Dedifferentiated amniotic fluid mesenchymal stem cell (primary cell): Measurements from ENCODE around the gene CTNNA3.
"Not testable (repeated sequence)": the region's sequence is repeated elsewhere in the genome, so short reads cannot be mapped to it uniquely, and the experiment has no call there.

Experiments
- DNase-seq: peaks from one replicate; pipeline ENCODE4 v3.0.0-alpha.2; 2016; ENCODE audit errors: extremely low spot score

Gene CTNNA3

DNA sequence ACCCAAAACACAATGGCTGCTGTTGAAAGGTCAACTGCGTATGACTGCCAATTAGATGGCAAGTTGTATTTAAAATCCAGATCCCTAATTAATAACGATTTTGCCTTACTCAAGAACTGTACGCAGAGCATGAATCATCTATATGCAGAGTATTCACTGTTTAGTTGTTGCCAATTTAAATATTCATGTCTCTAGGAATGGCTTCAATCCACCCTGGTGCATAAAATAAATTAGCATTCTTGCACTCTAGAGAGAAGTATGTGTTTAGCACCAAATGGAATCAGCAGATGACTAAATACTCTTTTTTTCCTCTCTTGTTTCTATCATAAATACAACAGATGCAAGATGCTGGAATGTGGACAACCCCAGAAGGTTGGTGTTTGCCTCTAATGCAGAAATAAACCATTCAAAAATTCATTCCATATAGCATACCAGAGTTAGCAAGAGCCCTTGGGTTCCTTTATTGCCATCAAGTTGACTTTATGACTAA, 449.9 kb downstream of the CTNNA3 start:
- no peak for DNase-seq

DNA sequence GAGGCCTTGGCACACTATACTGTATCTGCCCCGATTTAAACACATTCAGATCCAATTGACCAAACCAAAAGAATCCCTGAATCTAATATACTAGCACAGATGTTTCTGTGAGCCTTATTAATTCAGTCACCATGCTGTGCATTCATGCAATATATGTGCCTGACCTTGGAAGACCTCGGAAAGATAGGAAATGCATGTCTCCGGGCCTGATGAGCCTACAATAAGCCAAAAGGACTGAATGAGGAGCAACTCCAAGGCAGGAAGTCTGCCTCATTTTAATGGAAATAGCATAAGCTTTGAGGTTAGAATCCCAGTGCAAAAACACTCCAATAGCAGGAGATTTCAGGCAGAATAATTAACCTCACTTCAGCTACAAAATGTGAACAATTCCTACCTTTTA, 453.5 kb downstream of the CTNNA3 start:
- DNase-seq, result no peak

DNA sequence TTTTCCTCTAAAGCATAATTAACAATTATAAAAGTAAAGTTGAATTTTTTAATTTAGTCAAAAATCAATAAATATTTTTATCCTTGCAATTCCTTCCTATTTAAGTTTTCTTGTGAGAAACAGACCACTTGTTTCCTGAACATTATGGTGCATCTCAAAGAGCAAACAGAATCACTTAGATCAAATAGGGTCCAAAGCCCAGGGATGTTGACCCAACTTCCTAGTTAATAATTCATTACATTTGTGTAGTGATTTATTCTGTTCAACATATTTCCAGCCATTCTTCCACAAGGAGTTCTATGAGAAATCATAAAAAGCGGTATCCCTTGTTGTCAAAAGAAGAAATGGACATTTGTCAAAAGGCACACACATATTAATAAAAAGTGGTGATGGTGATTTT, 454.5 kb downstream of the CTNNA3 start:
- no peak for DNase-seq

DNA sequence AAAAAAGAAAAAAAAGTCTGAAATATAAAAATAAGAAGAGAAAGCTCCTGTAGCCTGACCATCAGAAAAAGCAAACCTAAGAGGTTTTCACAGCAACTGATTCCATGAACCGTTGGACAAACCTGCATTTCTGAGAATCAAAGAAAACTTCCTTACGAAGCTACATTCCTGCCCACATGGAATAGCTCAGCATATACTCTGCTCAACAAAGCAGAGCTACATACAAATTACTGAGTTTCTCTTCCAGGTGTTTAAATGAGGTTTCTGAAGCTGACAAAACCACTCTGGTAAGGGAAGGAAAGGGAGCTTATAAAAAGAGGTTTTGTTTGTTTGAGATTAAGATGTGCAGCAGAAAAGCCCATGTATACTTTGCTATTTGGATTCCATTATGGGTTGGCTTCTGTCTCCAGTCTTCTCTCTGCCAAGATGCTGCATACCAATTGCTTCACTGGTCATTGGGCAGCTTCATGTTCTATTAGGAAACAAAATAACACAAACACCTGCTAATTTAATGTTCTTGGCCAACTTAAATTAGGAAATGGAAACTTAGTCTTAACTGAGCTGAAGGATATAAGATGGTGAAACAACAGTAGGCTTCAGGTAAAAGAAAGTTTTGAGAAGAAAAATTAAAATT, 456.0 kb downstream of the CTNNA3 start:
- DNase-seq, result no peak

DNA sequence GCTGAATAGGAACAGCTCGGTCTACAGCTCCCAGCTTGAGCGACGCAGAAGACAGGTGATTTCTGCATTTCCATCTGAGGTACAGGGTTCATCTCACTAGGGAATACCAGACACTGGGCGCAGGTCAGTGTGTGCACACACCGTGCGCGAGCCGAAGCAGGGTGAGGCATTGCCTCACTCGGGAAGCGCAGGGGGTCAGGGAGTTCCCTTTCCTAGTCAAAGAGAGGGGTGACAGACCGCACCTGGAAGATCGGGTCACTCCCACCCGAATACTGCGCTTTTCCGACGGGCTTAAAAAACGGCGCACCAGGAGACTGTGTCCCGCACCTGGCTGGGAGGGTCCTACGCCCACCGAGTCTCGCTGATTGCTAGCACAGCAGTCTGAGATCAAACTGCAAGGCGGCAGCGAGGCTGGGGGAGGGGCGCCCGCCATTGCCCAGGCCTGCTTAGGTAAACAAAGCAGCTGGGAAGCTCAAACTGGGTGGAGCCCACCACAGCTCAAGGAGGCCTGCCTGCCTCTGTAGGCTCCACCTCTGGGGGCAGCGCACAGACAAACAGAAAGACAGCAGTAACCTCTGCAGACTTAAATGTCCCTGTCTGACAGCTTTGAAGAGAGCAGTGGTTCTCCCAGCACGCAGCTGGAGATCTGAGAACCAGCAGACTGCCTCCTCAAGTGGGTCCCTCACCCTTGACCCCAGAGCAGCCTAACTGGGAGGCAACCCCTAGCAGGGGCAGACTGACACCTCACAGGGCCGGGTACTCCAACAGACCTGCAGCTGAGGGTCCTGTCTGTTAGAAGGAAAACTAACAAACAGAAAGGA, 465.1 kb downstream of the CTNNA3 start:
- DNase-seq, result not testable (repeated sequence)

DNA sequence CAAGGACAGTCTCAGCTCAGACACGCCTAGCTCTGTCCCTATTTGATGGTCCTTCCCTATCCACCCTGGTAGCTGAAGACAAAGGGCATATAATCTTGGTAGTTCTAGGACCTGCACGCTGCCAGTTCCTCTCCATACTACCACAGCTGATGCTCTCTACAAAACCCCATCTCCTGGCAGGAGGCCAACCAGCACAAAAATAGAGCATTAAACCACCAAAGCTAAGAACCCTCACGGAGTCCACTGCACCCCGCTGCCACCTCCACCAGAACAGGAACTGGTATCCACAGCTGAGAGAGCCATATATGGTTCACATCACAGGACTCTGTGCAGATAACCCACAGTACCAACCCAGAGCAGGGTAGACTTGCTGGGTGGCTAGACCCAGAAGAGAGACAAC, 470.8 kb downstream of the CTNNA3 start:
- no peak for DNase-seq

DNA sequence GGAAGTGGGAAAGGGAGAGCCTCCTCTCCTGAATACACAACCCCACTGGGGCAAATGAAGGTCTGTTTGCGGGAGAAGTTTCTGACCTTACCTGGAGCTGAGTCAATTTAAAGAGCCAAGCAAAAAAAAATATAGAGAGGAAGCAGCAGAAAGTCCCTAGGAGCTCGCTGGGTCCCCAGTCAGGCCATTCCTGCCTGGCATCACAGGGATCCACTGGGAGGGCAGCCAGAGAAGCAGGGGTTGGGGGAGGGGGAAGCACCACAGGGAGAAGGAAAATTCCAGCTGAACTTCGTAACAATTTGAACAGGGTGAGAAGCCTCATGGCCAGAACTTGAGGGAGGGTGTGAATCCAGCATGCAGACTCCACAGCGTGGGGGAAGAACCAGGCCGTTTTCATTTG, 471.4 kb downstream of the CTNNA3 start:
- DNase-seq, result no peak

DNA sequence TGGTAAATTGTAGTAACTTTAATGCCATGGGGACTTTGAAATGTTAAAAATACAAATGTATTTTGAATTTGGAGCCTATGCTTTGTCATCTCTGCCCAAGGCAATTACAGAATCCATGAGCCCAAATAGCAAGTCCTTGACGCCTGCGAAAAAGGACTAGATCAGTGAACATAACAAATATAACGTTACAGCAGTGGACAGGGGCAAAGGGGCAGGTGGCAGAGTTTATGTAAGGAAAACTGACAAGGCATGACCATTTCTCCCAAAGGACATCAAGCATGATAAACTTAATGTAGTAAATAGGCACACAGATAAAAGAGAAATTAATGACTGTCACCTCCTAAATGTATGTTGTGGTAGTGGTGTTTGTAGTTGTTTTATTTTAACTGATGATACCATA, 473.1 kb downstream of the CTNNA3 start:
- no peak for DNase-seq

DNA sequence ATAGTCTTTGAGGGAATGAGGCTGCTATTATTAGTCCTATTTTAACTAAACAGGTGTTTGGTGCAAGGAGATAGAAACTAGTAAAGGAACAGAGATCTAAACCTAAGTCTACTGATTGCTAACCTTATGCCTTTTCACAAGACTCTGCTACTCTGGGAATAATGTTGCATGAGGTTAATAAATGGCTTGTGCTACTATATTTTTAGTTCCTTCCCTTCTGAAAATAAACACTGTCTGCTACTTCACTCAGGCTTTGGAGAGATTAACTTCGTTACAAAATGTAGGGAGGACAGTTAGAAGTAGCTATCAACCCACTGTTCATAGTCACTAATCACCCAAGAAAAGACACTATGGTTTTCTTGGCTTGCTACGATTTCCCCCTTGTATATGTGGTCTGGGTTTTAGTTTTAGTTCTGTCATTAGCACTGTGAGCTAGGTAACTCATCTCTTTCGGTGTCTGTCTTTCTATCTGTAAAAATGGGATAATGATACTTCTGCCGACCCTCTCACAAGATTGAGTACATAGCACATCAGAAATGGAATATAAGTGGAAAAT, 474.0 kb downstream of the CTNNA3 start:
- DNase-seq, result no peak

DNA sequence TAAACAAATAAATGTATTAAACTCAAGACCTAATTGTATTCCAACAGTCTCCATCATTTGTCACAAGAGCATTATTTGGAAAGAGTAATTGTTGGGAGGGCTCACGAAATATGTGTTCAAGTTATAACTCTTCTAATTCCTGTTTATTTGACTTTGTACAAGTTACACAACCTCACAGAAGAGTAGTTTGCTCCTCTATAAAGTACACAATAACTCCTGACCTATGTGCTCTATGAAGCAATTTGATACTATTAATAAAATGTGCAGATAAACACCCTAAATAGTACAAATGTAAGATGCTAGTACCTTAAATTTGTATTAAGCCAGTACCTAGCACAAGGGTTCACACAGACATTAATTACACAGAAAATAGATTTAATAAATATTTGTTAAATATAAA, 484.3 kb downstream of the CTNNA3 start:
- no peak for DNase-seq

DNA sequence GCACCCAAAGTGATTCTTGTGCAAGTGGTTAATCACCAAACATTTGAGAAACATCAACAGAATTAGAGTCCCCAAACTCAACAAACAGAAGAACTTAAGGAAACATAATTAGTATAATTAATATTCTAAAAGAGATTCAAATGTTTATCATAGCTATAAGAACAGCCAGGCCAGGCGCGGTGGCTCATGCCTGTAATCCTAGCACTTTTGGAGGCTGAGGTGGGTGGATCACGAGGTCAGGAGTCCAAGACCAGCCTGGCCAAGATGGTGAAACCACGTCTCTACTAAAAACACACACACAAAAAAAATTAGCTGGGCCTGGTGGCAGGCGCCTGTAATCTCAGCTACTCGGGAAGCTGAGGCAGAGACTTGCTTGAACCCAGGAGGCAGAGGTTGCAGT, 488.1 kb downstream of the CTNNA3 start:
- DNase-seq, result not testable (repeated sequence)

DNA sequence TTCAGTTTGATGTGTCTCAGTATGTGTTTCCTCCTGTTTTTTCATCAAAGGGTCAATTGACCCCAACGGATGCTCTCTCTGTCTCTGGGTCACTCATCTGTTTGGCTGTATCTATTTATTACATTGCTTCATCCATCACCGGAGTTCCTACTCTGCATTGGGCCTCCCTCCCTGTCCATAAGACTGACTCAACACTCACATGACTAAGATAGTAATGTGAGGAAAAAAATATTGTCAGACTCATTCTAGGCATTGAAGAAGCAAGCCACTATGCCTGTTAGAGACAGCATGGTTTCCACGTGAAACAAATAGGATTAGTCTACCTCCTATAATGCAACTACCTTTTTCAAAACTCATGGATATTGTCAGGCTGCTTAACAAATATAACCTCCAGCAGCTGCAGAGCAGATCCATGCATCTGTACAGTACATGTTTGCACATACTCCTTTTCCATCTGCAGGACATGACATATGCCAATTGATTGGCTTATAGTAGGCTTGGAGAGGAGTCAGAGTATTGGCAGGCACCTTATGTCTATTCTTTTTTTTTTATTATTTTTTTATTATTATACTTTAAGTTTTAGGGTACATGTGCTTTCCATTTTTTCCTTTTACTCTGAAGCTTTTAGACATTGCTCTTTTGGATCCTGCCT, 495.0 kb downstream of the CTNNA3 start:
- no peak for DNase-seq

DNA sequence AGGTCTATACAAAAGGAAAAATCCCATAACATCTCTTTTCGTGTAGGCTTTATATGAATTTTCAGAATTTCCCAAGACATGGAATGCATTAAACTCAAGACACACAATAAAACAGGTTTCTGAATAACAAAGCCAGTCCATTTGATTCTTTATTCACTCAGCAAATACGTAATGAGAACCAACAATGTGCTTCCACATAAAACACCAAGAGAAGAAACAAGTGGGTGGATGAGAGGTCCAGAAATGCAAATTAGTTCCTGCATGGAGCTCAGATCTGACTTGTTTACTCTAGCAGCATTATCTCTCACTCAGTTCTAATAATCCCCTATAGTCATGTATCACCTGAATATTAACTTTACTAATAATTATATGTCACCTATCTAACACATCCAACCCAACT, 520.6 kb downstream of the CTNNA3 start:
- DNase-seq, result no peak

DNA sequence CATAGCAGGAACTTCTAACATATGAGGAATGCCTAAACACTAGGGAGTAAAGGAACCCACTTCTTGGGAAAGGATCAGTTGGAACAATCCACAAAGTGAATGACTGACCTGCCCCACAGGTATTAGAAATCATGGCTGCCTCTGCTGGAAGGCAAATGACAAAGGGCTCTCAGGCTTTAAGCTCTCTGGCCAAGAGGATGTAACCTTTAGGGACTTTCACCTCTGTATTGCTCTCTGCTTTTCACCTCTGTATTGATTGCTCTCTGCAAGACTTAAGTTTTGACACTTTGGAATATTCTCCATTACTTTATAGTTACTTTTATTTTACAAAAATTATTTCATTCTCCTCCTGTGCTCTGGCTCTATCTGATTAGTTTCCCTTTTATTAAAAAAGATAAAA, 522.2 kb downstream of the CTNNA3 start:
- DNase-seq, result no peak

DNA sequence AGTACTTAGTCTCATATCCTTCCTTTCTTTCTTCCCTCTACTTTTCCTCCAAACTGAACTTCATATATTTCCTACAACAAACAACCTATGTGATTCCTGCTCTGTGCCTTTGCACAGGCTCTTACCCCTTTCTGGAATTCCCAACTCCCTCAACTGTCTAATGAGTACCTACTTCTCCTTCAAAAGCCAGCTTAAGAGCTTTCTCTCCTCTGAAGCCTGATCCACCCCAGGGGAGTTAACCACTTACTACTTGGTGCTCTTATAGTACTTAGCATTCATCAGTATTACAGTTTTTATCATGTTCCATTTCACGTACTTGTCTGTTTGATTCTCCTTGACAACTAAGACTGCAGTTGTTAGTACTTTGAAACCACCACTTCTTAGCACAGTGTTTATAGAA, 524.0 kb downstream of the CTNNA3 start:
- no peak for DNase-seq

DNA sequence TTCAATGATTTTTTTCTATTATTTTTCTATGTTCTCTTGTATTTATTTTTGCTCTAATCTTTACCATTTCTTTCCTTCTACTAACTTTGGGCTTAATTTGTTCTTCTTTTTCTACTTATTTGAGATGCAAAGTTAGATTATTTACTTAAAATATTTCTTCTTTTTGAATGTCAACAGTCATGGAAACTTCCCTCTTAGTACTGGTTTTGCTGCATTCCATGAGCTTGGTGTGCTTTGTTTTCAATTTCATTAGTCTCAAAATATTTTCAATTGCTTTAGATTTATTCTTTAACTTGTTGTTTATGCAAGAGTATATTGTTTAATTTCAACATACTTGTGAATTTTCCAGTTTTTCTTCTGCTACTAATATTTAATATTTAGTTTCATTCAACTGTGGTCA, 539.8 kb downstream of the CTNNA3 start:
- no peak for DNase-seq

DNA sequence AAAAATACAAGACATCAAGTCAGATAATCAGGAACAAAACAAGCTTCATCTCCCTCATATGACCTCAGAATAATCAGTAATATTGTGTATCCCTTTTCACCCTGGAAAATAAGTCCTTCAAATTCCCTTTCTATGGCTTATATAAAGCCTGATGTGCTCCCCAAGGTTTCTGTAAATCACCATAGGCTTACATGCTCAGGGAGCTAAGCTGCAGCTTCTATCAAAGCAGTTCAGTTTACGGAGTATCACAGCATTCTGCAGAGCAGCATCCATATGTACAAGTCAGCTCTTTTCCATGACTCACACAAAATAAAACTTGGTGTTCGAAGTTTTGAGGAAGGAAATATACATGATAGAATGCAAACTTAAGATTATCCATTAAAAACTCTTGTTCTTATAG, 544.5 kb downstream of the CTNNA3 start:
- DNase-seq, result no peak

DNA sequence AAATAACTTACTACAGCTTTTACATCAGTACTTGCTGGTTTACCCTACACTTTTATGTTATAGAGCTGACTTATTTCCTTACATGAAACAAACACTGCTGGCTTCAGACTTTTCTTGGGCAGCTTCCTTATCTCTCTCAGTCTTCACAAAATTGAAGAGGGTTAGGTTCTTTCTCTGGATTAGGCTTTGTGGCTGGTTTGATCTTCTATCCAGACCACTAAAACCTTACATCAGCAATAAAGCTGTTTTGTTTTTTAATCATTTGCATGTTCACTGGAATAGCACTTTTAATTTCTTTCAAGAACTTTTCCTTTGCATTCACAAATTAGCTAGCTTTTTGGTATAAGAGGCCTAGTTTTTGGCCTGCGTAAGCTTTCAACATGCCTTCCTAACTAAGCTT, 551.5 kb downstream of the CTNNA3 start:
- no peak for DNase-seq

DNA sequence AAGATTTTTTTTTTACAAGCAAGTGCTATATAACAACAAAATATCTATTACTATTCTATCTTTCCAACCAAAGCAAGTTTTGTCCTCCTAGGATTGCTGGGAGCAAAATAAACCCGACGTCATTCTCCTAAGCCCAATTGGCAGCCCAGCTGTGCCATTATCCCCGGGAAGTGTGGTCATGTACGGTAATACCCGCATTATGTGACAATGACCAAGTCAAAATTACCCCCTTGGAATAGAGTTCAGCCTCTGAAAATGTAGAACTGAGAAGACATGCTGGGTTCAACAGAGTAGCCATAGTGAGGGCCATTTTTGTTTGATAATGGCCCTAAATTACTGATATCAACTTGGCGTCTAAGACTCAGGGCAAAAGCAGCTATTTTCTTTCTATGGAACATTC, 554.7 kb downstream of the CTNNA3 start:
- DNase-seq, result no peak

DNA sequence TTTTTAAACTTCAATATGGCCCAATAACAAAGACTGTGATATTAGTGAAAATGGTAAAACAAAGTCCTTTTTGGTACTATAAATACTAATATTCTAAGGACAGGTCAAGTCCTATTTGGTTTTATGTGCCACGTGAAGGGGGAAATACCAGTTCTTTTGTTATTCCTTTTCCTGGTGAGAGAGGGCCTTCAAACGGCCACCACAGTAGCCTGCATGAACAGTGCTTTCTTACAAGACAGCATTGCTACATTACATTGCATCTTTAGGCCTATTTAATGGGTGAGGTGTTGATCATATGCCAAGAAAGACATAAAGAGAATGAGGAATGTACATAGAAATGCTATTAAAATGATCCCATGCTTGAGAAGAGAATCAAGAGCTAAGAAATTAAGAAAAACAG, 555.4 kb downstream of the CTNNA3 start:
- DNase-seq, result no peak

DNA sequence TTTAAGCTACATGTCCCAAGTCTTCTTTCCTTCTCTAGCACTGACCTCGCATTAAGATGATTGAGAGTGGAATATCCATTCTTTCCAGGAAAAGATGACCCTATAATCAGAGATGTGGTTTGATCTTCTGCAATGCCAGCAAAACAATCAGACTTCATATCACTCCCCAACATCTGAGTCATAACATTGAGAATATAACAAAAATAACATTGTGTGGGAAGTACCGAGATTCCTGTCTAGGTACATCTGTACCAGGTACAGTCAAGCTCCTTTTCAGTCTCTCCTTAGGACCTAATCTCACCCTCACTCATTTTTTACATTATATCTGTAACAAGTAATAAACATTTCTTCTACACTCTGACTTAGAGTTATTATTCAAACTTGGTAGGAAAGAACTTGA, 568.6 kb downstream of the CTNNA3 start:
- DNase-seq, result no peak

DNA sequence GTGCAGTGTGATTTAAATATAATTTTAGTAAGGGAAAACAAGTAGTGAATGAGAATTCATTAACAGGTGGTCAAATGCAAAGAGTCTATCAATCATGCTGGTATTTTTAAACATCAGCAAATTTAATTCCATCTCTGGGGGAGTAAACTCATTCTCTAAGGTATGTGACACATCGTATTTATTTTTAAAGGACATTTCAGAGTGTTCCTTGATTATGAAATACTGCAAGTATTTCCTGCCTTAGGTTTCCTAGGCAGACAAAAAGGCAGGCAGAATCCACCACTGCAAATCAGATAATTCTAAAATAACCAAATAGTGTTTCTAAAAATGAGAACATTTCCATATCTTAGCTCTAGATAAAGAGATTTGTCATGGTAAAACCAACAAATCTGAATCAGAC, 576.3 kb downstream of the CTNNA3 start:
- DNase-seq, result peak; percentile 26

DNA sequence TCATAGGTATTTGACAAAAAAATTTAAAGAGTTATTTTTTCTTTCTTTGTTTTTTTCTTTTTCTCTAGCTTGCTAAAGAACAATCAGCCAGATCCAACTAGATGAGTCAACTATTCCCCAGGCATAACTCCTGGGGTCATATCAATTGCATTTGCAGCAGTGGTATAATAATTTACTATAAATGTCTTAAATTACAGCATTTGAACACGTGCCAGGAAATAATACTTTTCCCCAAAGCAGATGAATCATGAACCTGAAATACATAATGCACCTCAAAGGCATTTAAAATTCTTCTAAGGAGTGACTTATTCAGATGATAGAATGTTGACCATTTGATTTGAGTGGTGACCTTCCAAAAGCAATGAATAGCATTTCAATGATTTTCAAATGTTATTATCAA, 580.0 kb downstream of the CTNNA3 start:
- DNase-seq, result no peak
